ENCODE measurements around the gene MS4A18. TPM values are rescaled to one million over a fixed set of nuclear protein-coding genes. Genes with fewer than 3 reads are reported as not detected.

The MS4A18 gene
- total RNA-seq, result not detected in 2 replicates

DNA sequence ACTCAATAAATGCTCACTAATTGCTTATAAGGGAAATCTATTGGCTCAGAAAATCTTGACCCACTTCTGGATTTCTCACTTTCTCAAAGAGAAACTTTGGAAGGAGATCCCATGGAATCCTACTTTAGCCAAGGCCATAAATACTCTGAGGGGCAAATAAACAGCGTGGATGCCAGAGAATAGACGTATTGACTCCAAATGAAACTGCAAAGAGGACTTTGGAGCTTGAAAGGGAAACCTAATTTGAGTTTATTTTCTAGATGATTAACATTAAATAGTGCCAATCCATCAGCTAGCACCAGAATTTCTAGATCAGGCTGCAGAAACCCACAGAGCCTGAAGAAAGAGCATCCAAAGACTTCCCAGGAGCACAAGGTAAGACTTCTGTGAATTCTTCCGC lies at the start of gene MS4A18:
Gene MS4A18 (plus strand): TSS at position 301 of the 400 bp plus-strand sequence.

DNA sequence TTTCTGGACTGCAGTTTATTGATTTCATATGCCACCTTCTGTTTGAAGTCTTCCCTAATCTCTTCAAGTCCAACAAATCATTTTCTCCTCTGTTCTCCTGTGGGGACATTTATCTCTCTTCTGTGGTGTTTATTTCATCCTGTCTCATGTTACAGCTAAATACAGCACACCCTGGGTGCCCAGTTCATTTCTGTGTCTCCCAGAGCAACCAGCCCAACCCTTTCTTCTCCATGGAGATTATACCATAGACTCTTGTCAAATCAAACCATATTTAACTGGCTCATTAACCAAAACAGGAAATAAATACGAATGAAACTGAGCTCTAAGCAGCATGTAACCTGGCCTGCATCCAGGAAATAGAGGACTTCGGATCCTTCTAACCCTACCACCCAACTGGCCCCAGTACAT lies 25.2 kb upstream of the MS4A18 start, which contains the start of gene MS4A8:
Gene MS4A8 (plus strand): TSS at position 329 of the 408 bp plus-strand sequence. CDS start 1,249 bp downstream, outside the sequence.

DNA sequence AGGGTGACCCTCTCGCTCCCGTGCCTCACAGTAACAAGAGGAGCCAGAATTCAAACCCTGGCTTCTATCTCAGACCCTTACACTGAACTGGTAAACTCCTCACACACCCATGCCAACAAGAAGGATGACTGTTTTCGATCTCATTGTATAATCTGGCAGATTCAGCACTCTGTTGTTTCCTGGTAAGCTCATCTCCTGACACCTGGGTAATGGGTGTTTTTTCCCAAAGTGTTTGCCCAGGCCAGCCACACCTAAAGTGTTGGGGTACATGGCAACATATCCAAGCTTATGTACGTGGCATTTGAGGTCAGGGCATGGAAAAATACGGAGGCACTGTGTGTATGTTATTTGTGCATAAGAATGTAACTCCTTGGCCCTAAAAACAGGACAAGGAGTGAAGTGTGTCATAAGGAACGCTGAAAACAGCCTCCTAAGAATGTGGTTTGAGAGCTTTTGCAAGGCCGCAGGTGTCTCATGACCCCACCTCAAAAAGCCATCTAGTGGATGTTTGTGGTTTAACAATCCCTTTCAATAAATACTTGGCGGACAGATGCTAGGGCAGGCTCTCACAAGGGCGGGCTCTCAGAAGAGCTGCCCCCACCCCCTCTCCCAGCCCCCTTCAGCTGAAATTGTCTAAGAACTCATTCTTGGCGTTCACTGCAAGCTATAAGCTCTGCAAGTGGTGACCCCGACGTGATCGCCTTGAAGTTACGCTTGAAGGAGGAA lies 31.9 kb downstream of the MS4A18 start, which contains the start of gene MS4A15:
Gene MS4A15 (plus strand): TSS at position 561 of the 726 bp plus-strand sequence. CDS start 6,867 bp downstream, outside the sequence.

DNA sequence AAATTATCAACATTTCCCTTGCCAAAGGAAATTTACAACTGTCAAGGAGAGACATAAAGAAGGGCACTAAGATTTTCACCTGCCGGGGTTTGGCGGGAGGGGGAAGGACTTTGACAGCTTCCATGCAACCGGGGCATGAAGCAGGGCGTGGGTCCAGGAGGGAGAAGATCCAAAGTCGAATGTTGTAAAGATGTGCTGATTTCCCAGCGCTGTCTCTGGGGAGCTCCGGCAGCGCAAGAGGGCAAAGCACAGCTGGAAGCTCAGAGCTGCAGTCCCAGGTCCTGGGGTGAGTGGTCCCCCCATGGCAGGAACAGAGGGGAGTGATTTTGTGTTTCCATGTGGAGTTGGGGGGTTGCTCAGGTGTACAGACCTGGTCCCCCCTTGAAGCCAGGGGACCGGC lies 60.6 kb downstream of the MS4A18 start, which contains the start of gene MS4A10:
Gene MS4A10 (plus strand): TSS at position 198 of the 400 bp plus-strand sequence. CDS start 5,003 bp downstream, outside the sequence.

Other genes with a start within 250 kb of the MS4A18 start
- not detected in 2 replicates for gene MS4A12, start 231.9 kb upstream of the MS4A18 start, total RNA-seq
- gene MS4A13, start 209.3 kb upstream of the MS4A18 start, total RNA-seq, result not detected in 2 replicates
- gene MS4A8, start 25.1 kb upstream of the MS4A18 start, total RNA-seq, result not detected in 2 replicates
- gene MS4A15, start 32.1 kb downstream of the MS4A18 start, total RNA-seq, result not detected in 2 replicates
- gene MS4A10, start 60.6 kb downstream of the MS4A18 start, total RNA-seq, result not detected in 2 replicates
- 33.6 and 37.3 TPM in 2 replicates for gene CCDC86, start 117.4 kb downstream of the MS4A18 start, total RNA-seq
- 1.3 and 1.6 TPM in 2 replicates for gene PTGDR2, start 131.2 kb downstream of the MS4A18 start, total RNA-seq
- gene ZP1, start 142.8 kb downstream of the MS4A18 start, total RNA-seq, result 0.30 and 0.50 TPM in 2 replicates
- 102 and 106 TPM in 2 replicates for gene PRPF19, start 181.9 kb downstream of the MS4A18 start, total RNA-seq
- gene TMEM109, start 189.4 kb downstream of the MS4A18 start, total RNA-seq, result 96.5 and 123 TPM in 2 replicates
- 69.7 and 84.6 TPM in 2 replicates for gene TMEM132A, start 199.7 kb downstream of the MS4A18 start, total RNA-seq
- gene SLC15A3, start 227.5 kb downstream of the MS4A18 start, total RNA-seq, result 1.3 and 3.4 TPM in 2 replicates
- gene CD6, start 247.0 kb downstream of the MS4A18 start, total RNA-seq, result not detected in 2 replicates